WTC11 (cell line): Measurements from ENCODE around the gene G6PC3.

Source experiments
- ATF2 ChIP-seq: sonication (generic); formaldehyde crosslinking; IDR thresholded peaks from 2 replicates; pipeline ENCODE4 v1.8.1; 2022; ENCODE audit warnings: low read depth, missing genetic modification reagents, borderline replicate concordance
- IRF2 ChIP-seq: sonication (generic); formaldehyde crosslinking; IDR thresholded peaks from 2 replicates; pipeline ENCODE4 v1.8.0; 2022; ENCODE audit warnings: low read depth, missing genetic modification reagents, borderline replicate concordance
- TF ChIP-seq, protein P1 (sequence below): sonication (generic); formaldehyde crosslinking; IDR thresholded peaks from 2 replicates; pipeline ENCODE4 v1.8.1; 2022; ENCODE audit warnings: mild to moderate bottlenecking, moderate library complexity, missing genetic modification reagents
- TF ChIP-seq, protein P2 (sequence below): fragments of 200-600 bp; IDR thresholded peaks from 2 replicates; pipeline ENCODE4 v1.8.0; 2022; ENCODE audit warnings: antibody characterized with exemption
- TF ChIP-seq, protein P3 (sequence below): sonication (generic); formaldehyde crosslinking; conservative IDR thresholded peaks from 2 replicates; pipeline ENCODE4 v1.8.1; 2022; ENCODE audit warnings: mild to moderate bottlenecking, missing genetic modification reagents

DNA sequence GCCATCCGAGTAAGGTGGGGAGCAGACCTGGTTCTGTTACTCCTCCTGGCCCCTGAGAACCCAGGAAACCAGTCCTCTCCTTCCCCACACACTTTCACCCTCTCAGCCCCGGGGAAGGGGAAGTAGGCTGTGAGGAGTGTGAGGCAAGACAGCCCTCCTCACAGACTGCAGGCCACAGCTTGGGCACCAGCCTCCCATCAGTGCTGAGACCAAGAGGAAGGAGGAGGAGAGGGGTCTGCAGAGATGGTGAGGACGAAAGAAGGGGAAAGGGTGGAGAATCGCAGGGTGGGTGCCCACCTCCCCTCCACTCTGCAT lies 7.0 kb downstream of the G6PC3 start:
- TF ChIP-seq, protein P1, sequence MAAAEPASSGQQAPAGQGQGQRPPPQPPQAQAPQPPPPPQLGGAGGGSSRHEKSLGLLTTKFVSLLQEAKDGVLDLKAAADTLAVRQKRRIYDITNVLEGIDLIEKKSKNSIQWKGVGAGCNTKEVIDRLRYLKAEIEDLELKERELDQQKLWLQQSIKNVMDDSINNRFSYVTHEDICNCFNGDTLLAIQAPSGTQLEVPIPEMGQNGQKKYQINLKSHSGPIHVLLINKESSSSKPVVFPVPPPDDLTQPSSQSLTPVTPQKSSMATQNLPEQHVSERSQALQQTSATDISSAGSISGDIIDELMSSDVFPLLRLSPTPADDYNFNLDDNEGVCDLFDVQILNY (CRISPR knock-in tag) = no peak
- TF ChIP-seq, protein P2, sequence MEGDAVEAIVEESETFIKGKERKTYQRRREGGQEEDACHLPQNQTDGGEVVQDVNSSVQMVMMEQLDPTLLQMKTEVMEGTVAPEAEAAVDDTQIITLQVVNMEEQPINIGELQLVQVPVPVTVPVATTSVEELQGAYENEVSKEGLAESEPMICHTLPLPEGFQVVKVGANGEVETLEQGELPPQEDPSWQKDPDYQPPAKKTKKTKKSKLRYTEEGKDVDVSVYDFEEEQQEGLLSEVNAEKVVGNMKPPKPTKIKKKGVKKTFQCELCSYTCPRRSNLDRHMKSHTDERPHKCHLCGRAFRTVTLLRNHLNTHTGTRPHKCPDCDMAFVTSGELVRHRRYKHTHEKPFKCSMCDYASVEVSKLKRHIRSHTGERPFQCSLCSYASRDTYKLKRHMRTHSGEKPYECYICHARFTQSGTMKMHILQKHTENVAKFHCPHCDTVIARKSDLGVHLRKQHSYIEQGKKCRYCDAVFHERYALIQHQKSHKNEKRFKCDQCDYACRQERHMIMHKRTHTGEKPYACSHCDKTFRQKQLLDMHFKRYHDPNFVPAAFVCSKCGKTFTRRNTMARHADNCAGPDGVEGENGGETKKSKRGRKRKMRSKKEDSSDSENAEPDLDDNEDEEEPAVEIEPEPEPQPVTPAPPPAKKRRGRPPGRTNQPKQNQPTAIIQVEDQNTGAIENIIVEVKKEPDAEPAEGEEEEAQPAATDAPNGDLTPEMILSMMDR = no peak
- TF ChIP-seq IRF2 (CRISPR knock-in tag) = no peak
- TF ChIP-seq ATF2 (CRISPR knock-in tag) = no peak
- TF ChIP-seq, protein P3, sequence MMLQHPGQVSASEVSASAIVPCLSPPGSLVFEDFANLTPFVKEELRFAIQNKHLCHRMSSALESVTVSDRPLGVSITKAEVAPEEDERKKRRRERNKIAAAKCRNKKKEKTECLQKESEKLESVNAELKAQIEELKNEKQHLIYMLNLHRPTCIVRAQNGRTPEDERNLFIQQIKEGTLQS (CRISPR knock-in tag) = no peak
